HG03097 (cell line): ENCODE data around the gene TRIM17.

Experiments
- ATAC-seq: cut with Tn5 transposase; IDR thresholded peaks from one replicate; pipeline ENCODE4 v1.9.1; 2021; ENCODE audit not compliant: unreplicated experiment, low FRiP score

TRIM17 gene

DNA sequence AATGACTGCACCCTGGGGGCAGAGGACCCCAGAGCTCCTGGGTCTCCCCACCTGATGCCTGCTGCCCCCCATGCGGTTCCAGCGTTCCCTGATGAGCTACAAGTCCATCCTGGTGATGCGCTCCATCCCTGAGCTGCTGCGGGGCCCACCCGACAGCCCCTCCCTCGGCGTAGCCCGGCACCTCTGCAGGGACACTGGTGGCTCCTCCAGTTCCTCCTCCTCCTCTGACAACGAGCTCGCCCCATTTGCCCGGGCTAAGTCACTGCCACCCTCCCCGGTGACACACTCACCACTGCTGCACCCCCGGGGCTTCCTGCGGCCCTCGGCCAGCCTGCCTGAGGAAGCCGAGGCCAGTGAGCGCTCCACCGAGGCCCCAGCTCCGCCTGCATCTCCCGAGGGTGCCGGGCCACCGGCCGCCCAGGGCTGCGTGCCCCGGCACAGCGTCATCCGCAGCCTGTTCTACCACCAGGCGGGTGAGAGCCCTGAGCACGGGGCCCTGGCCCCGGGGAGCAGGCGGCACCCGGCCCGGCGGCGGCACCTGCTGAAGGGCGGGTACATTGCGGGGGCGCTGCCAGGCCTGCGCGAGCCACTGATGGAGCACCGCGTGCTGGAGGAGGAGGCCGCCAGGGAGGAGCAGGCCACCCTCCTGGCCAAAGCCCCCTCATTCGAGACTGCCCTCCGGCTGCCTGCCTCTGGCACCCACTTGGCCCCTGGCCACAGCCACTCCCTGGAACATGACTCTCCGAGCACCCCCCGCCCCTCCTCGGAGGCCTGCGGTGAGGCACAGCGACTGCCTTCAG is 45.5 kb downstream of the TRIM17 start:
- ATAC-seq = no peak

DNA sequence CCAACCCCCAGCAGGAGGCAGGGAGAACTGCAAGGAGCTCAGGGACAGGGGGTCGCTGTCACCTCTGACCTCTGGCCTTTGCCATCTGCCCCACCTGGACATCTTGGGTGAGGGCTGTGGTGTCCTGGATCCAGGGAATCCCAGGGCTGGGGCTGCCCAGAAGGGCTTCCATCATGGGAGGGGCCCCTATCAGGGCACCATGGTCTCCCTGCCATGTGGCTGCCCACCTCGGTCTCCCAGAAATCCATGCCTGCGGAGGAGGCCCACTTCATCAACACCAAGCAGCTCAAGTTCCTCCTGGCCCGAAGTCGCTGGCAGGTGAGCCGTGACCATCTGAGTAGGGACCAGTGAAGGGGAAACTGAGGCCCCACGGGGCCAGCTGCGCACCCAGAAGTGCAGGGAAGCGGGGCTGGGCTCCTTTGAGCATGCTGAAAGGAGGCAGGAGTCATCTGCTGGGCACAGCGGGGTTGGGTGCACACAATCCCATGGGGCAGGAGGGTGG is 46.2 kb downstream of the TRIM17 start:
- ATAC-seq = no peak

DNA sequence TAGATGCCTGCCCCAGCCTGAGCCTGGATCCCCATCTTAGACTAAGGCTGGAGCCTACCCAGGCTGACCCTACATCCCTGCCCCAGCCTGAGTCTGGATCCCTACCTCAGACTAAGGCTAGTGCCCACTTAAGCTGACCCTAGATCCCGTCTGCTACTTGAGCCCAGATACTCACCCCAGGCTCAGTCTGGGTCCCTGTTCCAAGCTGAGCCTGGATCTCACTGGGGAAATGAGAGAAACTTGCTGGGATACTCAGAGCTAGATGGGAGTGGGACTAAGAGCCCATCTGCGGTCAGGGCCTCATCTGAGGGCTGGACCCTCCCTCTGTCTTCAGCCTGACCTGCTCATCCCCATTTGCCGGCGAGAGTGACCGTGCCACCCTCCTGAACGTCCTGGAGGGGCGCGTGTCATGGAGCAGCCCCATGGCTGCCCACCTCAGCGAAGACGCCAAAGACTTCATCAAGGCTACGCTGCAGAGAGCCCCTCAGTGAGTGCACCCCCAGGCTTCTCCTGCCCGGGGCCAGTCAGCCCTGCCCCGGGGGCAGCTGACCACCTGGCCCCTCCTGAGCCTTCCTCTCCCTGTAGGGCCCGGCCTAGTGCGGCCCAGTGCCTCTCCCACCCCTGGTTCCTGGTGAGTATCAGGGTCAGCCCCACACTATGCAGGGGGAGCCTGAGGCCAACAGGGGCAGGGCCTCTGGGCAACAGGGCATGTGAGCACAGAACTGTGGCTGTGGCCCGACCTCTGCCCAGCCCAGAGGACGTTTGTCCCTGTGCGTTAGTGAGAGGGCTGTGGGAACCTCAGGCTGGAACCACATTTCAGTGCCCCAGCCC is 46.8 kb downstream of the TRIM17 start:
- no peak for ATAC-seq

DNA sequence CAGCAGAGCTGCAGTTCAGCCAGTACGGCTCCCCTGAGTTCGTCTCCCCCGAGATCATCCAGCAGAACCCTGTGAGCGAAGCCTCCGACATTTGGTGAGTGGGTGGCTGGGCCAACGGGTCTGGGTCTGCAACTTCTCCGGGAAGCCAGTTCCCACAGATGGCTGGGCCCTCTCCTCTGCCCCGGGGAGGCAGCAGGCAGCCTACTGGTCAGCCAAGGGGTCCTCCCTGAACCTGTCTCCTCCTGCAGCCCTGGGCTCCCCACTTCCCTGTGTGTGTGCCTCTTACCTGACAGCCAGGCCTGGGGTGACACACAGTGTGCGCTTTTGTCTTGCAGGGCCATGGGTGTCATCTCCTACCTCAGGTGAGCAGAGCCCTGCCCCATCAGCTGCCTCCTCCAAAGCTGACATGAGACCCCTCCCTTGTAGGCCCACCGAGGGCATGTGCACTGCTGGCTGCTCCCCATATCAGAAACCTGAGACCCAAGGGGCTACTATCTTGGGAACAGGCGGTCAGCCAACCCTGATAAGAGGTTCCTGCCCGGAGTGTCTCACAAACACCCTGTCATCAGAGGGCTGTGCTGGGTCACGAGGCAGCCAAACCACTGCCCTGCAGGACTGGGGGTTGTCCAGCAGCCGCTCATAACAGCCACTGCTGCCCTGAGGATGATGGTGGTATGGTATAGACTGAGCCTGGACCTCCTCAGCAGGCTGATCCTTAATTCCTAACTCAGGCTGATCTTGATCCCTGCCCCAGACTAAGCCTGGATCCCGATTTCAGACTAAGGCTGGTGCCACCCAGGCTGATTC is 47.7 kb downstream of the TRIM17 start:
- ATAC-seq = no peak

DNA sequence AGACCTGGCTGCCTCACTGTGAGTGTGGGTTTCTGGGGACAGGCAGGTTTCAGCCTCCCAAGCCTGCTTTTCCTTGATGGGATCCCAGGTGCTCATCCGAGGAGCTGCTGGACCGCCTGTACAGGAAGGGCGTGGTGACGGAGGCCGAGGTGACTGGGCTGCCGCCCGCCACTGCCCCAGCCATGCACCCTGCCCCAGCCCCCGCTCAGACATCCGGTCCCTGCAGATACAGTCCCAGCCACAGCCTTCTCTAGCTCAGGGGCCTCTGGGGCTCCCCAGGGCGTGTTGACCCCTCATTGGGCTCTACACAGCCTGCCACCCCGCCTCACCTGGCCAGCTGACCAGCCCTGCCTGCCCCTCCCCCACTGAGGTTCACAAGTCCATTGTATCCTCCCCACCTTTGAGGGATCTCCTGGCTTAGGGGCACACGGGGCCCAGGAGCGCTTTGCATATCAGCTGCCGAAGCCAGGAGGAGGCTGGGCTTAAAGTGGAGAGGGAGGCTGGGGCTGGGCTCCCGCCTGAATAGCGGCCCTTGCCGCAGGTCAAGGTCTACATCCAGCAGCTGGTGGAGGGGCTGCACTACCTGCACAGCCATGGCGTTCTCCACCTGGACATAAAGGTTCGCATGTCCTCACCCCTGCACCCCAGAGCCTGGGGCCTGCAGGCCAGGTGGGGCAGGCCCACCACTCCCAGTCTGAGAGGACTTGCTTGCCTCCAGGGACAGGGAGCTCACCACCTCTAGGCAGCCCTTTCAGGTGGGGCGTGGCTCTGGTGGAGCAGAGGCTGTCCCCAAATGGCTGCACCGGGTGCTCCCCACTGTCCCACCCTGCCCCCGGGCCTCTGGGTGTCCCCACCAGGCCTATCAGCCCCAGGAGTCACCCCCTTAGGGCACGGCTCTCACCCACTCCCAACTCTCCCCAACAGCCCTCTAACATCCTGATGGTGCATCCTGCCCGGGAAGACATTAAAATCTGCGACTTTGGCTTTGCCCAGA is 48.6 kb downstream of the TRIM17 start:
- ATAC-seq = no peak

DNA sequence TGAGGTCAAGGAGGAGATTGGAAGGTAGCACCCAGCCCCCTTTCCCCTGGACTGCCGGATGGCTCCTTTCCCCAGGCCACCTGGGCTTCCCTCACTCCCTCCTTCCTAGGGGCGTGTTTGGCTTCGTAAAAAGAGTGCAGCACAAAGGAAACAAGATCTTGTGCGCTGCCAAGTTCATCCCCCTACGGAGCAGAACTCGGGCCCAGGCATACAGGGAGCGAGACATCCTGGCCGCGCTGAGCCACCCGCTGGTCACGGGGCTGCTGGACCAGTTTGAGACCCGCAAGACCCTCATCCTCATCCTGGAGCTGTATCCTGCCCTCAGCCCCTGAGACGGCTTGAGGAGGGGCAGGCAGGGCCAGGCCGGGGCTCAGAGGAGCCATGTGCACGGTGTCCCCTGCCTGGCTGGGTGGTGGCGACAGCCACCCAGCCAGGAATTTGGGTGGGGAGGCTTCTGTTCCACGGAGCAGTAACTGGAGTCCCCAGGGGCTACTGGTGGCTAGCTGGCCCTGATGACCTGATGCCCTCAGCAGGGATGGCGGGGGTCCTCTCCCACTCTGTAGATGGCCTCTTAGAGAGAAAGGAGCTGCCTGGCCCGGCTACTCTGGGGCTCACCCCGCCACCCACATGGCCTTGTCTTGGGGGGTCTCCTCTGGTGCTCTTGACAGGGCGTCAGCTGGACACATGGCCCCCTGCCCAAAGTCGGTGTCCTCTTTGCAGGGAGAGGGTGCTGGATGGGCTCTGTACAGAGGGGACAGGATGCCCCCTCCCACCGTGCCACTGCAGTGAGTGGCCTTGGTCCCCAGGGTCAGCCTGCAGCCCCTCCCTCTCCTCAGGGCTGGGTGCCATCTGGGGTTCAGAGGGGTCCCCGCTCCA is 49.6 kb downstream of the TRIM17 start:
- ATAC-seq = no peak

DNA sequence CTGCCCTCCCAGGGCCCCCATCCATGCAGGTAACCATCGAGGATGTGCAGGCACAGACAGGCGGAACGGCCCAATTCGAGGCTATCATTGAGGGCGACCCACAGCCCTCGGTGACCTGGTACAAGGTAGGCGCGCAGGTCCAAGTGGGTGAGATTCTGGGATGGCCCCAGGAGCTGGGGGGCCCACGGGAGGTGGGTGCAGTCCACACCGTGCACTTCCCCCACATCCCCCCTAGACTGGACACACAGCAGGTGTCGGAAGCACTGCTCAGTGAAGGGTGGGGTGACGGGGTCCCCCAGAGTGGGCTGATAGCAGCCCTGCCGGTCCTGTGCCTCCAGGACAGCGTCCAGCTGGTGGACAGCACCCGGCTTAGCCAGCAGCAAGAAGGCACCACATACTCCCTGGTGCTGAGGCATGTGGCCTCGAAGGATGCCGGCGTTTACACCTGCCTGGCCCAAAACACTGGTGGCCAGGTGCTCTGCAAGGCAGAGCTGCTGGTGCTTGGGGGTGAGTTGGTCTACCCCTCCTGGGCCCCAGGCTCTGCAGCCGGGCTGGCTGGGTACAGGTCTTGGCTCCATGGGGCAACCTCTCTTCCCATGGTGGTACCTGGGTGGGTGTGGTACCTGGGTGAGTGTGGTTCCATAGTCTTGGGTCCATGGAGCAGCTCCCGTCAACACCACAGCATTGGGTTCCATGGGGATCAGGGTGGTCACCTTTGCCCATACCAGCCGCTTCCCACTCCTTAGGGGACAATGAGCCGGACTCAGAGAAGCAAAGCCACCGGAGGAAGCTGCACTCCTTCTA is 50.4 kb downstream of the TRIM17 start:
- no peak for ATAC-seq

DNA sequence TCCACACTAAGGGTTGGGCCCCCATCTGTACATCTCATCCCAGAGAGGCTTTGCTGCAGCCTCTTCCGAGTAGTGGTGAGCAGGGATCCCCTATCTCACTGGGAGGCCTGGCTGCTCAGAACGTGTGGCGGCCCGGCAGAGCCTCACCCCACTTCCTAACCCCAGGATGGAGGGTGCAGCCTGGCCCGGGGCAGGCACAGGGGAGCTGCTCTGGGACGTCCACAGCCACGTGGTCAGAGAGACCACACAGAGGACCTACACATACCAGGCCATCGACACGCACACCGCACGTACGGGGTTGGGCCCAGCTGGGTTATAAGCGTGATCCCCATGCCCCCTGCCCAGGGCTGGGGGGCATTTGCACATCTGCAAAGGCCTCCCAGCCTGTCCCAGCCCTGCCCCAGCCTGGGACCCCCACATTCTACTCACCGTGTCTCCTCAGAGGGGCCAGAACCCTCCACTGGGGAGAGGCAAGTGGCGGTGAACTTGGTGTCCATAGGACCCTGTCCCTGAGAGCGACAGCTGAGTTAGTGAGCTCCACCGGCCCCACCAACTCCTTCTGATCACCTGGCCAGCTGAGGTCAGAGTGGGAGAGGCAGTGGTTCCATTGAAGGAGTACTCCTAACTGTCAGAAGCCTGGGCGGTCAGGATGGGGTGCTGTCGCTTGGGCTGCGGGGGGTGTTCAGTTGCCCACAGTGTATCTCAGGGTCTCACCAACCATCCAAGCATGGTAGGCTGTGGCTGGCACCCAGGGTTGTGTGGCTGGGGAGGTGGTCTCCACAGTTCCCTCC is 51.2 kb downstream of the TRIM17 start:
- ATAC-seq = no peak

DNA sequence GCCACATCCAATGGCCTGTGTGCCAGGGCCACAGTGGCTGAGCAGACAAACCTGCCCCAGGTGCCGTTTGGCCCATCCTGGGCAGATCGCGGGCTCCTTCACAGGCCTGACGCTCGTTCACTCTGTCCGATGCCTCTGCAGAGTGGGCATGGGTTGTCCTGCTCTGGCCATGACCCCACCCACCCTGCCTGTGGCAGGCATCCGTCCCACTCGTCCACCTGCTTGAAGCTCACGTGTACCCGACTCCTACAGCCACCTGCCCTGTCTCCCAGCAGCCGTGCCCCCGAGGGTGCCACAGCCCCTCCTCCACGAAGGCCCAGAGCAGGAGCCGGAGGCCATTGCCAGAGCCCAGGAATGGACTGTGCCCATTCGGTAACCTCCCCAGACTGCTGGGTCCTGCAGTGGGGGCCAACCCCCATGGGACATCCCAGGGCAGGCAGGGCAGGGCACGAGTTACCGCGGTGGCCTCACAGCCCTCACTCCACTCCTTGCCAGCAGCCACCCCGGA is 51.9 kb downstream of the TRIM17 start:
- ATAC-seq = no peak

DNA sequence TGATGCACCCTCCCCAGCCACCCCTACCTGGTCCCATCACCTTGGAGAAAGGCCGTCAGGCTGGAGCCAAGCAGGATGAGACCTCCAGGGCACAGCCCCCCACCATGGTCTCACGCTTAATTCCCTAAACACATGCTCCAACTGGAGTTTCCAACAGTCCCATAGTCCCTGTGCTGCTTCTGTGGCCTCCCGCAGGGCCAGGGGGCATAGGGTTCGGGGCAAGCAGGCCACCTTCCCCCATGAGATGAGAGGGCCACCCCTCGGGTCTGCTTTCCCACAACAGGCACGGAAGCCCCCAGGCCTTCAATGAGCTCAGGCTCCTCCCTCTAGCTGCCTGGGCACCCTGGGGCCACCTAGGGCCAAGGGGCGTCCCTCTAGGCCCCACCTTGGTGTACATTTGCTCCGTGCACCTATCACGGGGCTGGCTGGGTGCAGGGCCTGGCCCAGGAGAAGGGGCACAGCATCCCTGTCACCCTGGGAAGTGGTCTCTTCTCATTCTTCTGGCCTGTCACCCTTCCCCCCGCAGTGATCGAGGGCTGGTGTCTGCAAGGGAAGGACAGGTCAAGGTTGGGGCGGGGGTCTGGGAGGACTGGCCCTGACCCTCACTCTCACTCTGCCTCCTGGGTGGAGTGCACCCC is 52.5 kb downstream of the TRIM17 start:
- no peak for ATAC-seq

DNA sequence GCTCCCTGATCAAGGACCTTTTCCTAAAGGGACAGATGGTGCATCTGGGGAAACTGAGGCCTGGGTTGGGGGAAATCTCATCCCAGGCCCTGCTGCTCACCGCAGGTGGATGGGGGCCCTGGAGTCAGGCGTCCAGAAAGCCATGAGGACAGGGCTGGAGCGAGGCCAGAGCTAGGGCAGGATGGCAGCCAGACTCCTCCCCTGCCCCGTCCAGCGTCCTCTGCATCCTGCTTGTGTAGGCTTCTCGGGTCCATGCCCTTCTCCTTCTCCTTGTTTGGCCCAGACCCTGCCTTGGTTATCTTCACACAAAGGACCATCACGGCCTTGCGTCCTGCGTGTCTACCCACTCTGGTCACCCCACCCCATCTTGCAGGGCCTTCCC is 53.0 kb downstream of the TRIM17 start:
- no peak for ATAC-seq

DNA sequence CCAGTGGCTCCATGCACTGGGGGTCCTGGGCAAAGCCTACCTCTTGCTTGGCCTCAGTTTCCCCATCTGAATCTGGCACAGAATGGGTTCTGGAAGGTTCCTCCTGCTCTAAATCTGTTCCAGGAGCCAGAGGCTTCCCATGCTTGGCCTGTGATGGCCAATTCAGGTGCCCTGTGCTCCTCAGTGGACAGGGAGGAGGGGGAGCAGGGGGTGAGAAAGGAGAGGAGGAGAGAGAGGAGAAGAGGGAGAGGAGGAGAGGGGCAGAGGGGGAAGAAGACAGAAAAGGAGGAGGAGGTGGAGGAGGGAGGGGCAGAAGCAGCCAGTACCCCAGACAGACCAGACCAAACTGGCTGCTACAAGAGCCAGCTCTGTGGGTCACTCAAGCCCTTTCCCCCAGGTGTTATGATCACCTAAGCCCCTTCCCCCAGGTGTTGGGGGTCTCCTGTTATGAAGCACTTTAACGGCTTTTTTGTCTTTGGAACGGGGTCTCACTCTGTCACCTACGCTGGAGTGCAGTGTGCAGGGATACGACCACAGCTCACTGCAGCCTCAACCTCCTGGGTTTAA is 53.7 kb downstream of the TRIM17 start:
- no peak for ATAC-seq

DNA sequence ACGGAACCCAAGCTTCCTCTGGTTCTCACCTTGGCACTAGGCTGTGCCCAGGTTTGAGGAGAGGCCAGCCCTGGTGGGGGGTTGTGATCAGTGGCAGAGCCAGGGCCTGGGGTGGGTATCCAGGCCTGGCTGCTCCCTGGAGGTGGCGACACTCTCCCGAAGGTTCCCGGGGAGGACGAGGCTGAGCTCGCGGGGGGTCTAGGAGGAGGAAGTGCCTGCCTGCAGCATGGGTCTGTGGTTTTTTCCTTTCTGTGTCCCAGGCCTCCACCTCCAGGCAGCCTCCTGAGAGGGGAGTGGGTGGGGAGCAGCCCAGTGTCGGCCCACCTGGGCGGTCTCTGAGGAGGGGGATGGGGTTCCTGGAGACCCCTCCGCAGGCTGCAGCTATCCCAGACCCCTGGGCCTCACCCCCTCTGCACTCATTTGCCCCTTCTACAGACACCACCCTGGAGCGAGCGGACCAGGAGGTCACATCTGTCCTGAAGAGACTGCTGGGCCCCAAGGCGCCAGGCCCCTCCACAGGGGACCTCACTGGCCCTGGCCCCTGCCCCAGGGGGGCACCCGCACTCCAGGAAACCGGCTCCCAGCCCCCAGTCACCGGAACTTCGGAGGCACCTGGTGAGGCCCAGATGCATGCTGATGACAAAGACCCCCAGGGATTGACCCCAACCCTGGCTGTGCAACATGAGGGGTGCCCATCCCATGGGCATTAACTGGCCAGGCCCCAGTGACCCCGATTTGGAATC is 54.3 kb downstream of the TRIM17 start:
- ATAC-seq = no peak

DNA sequence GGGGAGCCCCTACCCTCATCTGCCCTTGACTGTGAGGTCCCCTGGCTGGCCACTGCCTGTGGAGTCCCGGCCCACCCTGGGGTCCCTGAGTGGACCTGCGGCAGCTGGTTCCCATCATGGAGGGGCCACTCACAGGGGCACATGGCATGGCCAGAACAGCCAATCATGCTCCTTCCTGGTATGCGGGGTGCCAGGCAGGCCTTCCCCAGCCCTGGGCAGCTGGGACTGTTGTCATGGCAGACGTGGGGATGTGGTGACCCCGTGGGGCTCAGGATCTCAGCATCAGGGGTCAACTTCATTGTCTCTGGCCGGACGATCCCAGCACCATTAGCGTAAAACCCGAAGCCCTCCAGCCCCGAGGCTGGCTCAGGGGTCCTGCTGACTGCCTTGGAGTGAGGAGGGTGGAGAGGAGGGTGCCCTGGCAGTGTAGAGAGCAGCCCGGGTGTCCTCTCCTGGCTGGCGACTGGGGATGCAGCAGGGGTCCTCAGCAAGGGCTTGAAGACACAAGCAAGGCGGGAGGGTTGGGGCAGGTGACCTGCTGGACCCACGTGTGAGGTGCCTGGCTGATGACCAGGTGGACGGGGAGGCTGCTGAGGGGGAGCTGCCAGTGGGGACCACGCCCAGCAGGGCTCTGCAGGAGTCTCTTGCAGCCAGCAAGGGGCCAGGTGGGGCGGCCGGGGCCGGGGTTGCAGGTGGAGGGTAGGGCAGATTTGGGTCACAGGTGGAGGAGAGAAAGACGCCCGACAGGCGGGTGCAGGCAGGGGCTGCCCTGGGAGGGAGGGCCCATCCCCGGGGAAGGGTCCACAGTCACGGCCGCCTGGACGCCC is 55.1 kb downstream of the TRIM17 start:
- ATAC-seq = no peak
